Measurements from ENCODE around the gene EHF. TPM values are rescaled to one million over a fixed set of nuclear protein-coding genes. Genes with fewer than 3 reads are reported as not detected.
"Not testable (repeated sequence)": the region's sequence is repeated elsewhere in the genome, so short reads cannot be mapped to it uniquely, and the experiment has no call there.

Gene EHF
- polyA plus RNA-seq, 1 of the 3 experiments (the other 2 are of a cell fraction) = not detected

GRCh38 chr11:34683396-34683795, 62.5 kb downstream of the EHF start:
- Histone ChIP-seq H3K4me3 (ENCODE audit: low read depth in 2 of 2, low read length in 1 of 2) (no peak overlapping the region), H2AFZ (ENCODE audit: low read depth) (no peak overlapping the region), H3K9ac (no peak overlapping the region), H3K79me2 (ENCODE audit: insufficient read depth) (no peaks in the 10 kb centered on the region), H3K4me2 (no peak overlapping the region), H4K20me1 (ENCODE audit: insufficient read depth) (no peaks in the 10 kb centered on the region), H3K9me3 (no peaks in the 10 kb centered on the region), H3K27ac (ENCODE audit: low read depth in 2 of 2, low read length in 1 of 2) (no peak overlapping the region), H3F3A (replicated peaks; ENCODE audit: insufficient read depth) (no peaks in the 10 kb centered on the region), H3K4me1 (ENCODE audit: control insufficient read depth in 1 of 2, insufficient read depth in 2 of 2, low read depth in 1 of 2, low read length in 1 of 2) (no peaks in the 10 kb centered on the region; a peak in 1 of 4 replicates), H3K27me3 (ENCODE audit: insufficient read depth) (no peaks in the 10 kb centered on the region), H3K9me2 (no peaks in the 10 kb centered on the region), H3K36me3 (replicated peaks in 1 of 2; ENCODE audit: control insufficient read depth in 1 of 2, insufficient read depth in 2 of 2, low read length in 1 of 2) (no peaks in the 10 kb centered on the region)
- 39% methylated on average over 1 of the region's 1 CpG for WGBS (ENCODE audit: low lambda C conversion rate)
- POLR2A ChIA-PET = no interaction called here
- DNase-seq = no peak
- CTCF ChIA-PET = no interaction called here
- TF ChIP-seq RAD21 (IDR thresholded peaks at IDR 0.05; ENCODE audit: low read length) (no peak), CHD2 (IDR thresholded peaks at IDR 0.05; ENCODE audit: low read length, partially characterized antibody) (no peak), NFIC (IDR thresholded peaks at IDR 0.05; ENCODE audit: borderline replicate concordance) (no peak), TAF1 (IDR thresholded peaks at IDR 0.05; ENCODE audit: borderline replicate concordance, low read depth, low read length) (no peak), FOXJ3 (CRISPR knock-in tag; IDR thresholded peaks at IDR 0.05) (no peak)
- TF ChIP-seq, protein P1, sequence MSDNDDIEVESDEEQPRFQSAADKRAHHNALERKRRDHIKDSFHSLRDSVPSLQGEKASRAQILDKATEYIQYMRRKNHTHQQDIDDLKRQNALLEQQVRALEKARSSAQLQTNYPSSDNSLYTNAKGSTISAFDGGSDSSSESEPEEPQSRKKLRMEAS (IDR thresholded peaks at IDR 0.05; ENCODE audit: low read depth) = no peak

DNA sequence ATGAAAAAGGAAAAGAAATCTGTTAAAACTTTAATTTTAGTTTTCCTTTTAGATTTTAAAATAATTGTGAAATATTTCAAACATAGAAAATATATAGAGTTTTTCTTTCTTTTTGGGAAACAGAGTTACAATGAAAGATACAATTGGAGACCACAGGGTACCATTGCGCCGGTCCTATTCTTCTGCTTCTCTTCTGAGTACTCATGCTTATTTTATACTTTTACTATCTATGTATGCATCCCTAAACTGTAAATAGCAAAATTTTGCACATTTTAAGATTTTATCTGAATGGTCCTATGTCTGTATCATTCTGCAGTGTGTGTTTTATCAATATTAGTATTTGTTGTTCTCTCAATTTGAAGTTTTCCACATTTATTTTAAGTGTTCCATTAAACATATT, 65.0 kb downstream of the EHF start:
- Histone ChIP-seq H3K36me3 (replicated peaks in 1 of 2; ENCODE audit: control insufficient read depth in 1 of 2, insufficient read depth in 2 of 2, low read length in 1 of 2) (no peaks in the 10 kb centered on the region), H3K79me2 (ENCODE audit: insufficient read depth) (no peaks in the 10 kb centered on the region), H3K27me3 (ENCODE audit: insufficient read depth) (no peaks in the 10 kb centered on the region), H2AFZ (ENCODE audit: low read depth) (0 out of 2 replicates have a peak overlapping the region, but pooled peaks have one; percentile 5), H3K9me2 (no peaks in the 10 kb centered on the region), H3F3A (replicated peaks; ENCODE audit: insufficient read depth) (no peaks in the 10 kb centered on the region), H3K4me1 (ENCODE audit: control insufficient read depth in 1 of 2, insufficient read depth in 2 of 2, low read depth in 1 of 2, low read length in 1 of 2) (no peaks in the 10 kb centered on the region; a peak in 1 of 4 replicates), H3K27ac (ENCODE audit: low read depth in 2 of 2, low read length in 1 of 2) (no peak overlapping the region), H3K4me2 (no peak overlapping the region), H3K9ac (no peak overlapping the region), H3K9me3 (no peaks in the 10 kb centered on the region), H4K20me1 (ENCODE audit: insufficient read depth) (no peaks in the 10 kb centered on the region), H3K4me3 (ENCODE audit: low read depth in 2 of 2, low read length in 1 of 2) (no peak overlapping the region)
- POLR2A ChIA-PET = no interaction called here
- TF ChIP-seq, protein P1 (IDR thresholded peaks at IDR 0.05; ENCODE audit: low read depth) = no peak
- TF ChIP-seq RXRA (IDR thresholded peaks at IDR 0.05; ENCODE audit: borderline replicate concordance, low read depth) (no peak), EZH2phosphoT487 (IDR thresholded peaks at IDR 0.05; ENCODE audit: borderline replicate concordance, low read depth) (no peak), RCOR1 (IDR thresholded peaks at IDR 0.05; ENCODE audit: low read length) (no peak), POLR2AphosphoS5 (IDR thresholded peaks at IDR 0.05; ENCODE audit: low read depth, low read length) (no peak), TAF1 (IDR thresholded peaks at IDR 0.05; ENCODE audit: borderline replicate concordance, low read depth, low read length) (no peak)
- TF ChIP-seq, protein P2, sequence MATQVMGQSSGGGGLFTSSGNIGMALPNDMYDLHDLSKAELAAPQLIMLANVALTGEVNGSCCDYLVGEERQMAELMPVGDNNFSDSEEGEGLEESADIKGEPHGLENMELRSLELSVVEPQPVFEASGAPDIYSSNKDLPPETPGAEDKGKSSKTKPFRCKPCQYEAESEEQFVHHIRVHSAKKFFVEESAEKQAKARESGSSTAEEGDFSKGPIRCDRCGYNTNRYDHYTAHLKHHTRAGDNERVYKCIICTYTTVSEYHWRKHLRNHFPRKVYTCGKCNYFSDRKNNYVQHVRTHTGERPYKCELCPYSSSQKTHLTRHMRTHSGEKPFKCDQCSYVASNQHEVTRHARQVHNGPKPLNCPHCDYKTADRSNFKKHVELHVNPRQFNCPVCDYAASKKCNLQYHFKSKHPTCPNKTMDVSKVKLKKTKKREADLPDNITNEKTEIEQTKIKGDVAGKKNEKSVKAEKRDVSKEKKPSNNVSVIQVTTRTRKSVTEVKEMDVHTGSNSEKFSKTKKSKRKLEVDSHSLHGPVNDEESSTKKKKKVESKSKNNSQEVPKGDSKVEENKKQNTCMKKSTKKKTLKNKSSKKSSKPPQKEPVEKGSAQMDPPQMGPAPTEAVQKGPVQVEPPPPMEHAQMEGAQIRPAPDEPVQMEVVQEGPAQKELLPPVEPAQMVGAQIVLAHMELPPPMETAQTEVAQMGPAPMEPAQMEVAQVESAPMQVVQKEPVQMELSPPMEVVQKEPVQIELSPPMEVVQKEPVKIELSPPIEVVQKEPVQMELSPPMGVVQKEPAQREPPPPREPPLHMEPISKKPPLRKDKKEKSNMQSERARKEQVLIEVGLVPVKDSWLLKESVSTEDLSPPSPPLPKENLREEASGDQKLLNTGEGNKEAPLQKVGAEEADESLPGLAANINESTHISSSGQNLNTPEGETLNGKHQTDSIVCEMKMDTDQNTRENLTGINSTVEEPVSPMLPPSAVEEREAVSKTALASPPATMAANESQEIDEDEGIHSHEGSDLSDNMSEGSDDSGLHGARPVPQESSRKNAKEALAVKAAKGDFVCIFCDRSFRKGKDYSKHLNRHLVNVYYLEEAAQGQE (IDR thresholded peaks at IDR 0.05; ENCODE audit: low read depth, low read length) = no peak
- CTCF ChIA-PET = no interaction called here
- DNase-seq = no peak
- 97% methylated on average over 2 of the region's 2 CpGs for WGBS (ENCODE audit: low lambda C conversion rate)

DNA sequence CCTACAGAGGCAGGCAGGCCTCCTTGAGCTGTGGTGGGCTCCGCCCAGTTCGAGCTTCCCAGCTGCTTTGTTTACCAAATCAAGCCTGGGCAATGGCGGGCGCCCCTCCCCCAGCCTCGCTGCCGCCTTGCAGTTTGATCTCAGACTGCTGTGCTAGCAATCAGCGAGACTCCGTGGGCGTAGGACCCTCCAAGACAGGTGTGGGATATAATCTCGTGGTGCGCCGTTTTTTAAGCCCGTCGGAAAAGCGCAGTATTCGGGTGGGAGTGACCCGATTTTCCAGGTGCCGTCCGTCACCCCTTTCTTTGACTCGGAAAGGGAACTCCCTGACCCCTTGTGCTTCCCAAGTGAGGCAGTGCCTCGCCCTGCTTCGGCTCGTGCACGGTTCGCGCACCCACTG, 71.4 kb downstream of the EHF start:
- H4K20me1 ChIP-seq (ENCODE audit: insufficient read depth); H3K27me3 ChIP-seq (ENCODE audit: insufficient read depth); H3K4me2 ChIP-seq; H3K4me1 ChIP-seq (ENCODE audit: control insufficient read depth in 1 of 2, insufficient read depth in 2 of 2, low read depth in 1 of 2, low read length in 1 of 2); H3F3A ChIP-seq (replicated peaks; ENCODE audit: insufficient read depth); POLR2A ChIA-PET; H2AFZ ChIP-seq (ENCODE audit: low read depth); H3K9me2 ChIP-seq; H3K9me3 ChIP-seq; H3K4me3 ChIP-seq (ENCODE audit: low read depth in 2 of 2, low read length in 1 of 2); H3K36me3 ChIP-seq (replicated peaks in 1 of 2; ENCODE audit: control insufficient read depth in 1 of 2, insufficient read depth in 2 of 2, low read length in 1 of 2); H3K9ac ChIP-seq; H3K79me2 ChIP-seq (ENCODE audit: insufficient read depth); H3K27ac ChIP-seq (ENCODE audit: low read depth in 2 of 2, low read length in 1 of 2); DNase-seq; CTCF ChIA-PET: not testable (repeated sequence)
- 68% methylated on average over 17 of the region's 26 CpGs for WGBS (ENCODE audit: low lambda C conversion rate)

Data from SK-N-SH (cell line).